GM21526 (cell line): ENCODE results near the gene KRT77.
"Not testable (repeated sequence)": the region's sequence is repeated elsewhere in the genome, so short reads cannot be mapped to it uniquely, and the experiment has no call there.

Experiments
- ATAC-seq: cut with Tn5 transposase; IDR thresholded peaks from one replicate; pipeline ENCODE4 v1.9.1; 2021; ENCODE audit warnings: moderate library complexity; ENCODE audit not compliant: unreplicated experiment, low FRiP score

The KRT77 gene

DNA sequence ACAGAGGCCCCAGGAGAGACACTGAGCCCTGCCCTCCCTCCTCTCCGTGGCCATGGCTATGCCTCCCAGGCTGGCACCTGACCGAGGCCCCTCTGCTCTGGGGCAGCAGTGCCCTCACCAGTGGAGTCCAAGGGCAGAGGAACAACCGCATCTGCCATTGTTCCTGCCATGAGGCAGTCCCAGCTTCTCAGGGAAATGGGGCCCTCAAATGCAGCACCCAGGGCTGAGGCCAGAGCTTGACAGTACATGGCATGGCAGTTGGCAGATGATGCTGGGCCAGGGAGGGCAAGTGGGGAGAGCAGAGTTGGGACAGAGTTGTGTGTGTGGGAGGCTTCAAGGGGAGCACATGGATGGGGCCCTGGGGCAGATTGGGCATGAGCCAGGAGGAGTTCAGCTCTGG is 21.1 kb upstream of the KRT77 start:
- ATAC-seq, result no peak

DNA sequence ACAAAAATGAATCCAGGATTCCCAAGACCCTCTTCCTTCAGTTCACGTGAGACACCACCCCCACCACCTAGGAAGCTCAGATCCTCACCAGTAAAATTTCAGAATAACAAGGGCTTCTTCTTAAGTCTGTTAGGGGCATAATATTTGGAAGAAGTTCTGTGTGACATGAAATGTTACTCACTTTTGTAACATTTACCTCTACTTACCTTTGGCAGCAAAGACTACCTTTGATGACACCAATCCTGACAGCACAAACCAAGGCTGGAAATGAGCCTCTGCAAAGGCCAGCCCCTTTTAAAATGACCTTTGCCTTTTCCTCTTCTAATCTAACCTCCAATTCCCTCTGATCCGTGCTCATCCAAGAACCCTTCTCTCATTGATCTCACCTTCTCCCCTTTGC is 19.4 kb upstream of the KRT77 start:
- no peak for ATAC-seq

GRCh38 chr12:52721838-52722470 is 18.6 kb upstream of the KRT77 start:
- ATAC-seq, result no peak

- no peak for ATAC-seq
Observed at GRCh38 chr12:52720365-52720886, 17.1 kb upstream of the KRT77 start.

DNA sequence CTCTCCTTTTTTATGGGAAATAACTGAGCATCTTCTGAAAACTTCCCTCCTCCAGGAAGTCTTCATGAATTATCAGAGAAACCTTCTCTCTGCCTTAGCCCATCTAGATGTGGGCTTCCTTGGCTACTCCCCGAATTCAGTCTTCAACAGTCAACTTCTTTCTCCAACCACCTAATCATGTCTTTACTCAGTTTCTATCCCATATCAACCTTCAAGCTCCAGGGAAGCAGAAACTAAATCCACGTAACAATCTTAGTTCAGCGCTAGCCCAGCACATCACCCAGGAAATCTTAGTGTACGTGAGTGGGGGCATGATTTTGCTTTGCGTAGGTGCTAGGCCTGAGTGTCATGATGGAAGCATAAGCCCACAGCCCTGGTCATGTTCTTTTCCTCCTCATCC is 12.7 kb upstream of the KRT77 start:
- no peak for ATAC-seq

DNA sequence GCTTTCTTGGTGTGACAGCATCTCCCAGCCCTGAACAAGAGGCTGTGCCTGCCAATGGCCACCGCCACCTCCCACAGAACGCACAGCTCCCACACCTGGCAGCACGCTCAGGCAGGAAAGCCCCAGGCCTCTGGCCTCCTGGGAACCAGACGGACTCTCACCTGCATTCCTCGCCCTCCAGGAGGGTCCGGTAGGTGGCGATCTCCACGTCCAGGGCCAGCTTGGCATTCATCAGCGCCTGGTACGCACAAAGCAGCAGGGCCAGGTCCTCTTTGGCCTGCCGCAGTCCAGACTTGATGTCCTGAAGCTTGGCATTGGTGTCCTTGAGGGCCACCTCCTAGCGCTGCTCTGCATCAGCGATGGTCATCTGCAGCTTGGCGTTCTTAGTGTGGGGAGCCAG is 12.1 kb upstream of the KRT77 start:
- ATAC-seq, result no peak

DNA sequence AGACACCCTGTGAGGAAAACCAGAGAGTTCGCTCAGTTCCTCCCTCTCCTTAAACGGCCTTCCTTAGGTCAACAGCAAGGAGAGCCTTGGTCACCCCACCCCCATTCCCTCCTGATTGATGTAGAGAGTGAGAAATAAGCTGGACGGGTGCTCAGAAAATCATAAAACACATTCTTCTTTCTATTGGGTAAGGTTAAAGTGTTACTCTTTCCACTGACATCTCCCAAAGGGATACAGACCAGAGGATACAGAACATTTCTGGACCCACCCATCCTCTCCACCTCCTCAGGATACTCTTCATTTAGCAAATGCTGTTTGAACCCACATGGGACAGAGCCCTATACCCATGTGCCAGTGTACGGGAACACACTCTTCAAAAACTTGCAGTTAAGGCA is 11.6 kb upstream of the KRT77 start:
- no peak for ATAC-seq

GRCh38 chr12:52713960-52714886 is 10.9 kb upstream of the KRT77 start:
- no peak for ATAC-seq

DNA sequence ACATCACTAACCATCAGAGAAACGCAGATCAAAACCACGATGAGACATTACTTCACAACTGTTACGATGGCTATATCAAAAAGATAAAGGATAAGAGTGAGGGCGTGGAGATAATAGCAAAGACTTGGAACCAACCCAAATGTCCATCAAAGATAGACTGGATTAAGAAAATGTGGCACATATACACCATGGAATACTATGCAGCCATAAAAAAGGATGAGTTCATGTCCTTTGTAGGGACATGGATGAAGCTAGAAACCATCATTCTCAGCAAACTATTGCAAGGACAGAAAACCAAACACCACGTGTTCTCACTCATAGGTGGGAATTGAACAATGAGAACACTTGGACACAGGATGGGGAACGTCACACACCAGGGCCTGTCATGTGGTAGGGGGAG is 8.8 kb upstream of the KRT77 start:
- ATAC-seq, result not testable (repeated sequence)

DNA sequence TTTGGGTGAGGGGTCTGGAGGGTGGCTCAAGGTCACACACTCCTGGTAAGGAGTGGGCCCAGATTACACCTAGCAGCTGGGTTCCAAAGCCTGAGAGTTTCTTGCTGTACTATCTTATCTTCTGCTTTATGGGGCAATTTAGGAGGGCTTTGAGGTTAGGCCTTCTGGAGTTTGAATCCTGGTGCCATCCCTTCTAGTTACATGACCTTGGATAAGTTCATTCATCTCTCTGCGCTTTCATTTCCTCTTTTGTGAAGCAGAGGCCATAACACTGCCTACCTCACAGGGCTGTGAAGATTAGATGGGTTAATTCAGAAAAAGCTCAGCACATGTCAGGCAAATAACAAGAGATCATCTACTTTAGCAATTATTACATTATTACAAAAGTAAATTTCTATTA is 7.4 kb upstream of the KRT77 start:
- ATAC-seq, result no peak

DNA sequence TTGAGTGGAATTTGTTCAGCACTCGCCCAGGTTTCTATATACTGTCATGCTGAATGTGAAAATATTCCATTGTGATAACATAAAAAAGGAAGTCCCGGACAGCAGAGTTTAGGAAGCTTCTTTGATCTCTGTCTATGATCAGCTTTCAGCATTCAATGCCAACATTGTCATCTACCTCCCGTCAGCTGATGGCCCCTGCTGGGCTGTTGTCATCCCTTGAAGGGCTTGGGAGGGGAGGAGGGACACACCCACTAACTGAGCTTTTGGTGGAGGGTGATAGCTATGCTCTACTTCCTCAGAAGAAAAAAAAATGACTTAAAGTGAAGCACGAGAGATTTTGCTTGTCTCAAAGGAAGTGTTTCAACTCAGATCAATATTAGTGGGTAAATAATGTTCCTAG is 4.7 kb upstream of the KRT77 start:
- ATAC-seq, result no peak

- ATAC-seq, result no peak
Observed at GRCh38 chr12:52704464-52704863, 1.1 kb upstream of the KRT77 start.

GRCh38 chr12:52703878-52704277 is 554 bp upstream of the KRT77 start:
- ATAC-seq, result no peak

- no peak for ATAC-seq
Observed at GRCh38 chr12:52702338-52702737, 986 bp downstream of the KRT77 start.

GRCh38 chr12:52701281-52701680 is 2.0 kb downstream of the KRT77 start:
- ATAC-seq, result no peak

DNA sequence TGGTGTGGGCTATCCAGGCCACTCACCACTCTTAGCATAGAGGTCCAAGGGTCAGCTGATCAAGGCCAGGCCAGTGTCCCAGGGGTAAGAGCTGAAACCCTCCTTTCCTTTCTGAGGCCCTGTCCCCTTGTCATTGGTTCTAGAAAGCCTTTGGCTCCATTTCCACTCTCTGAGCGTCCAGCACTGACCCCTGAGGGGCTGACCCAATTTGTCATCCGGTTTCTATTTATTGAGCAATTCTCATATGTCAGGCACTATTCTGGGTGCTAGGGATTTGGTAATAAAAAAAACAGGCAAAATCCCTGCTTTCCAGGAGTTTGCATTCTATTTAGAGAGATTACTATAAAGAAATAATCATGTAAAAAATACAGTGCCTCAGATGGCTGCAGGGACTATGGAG is 3.4 kb downstream of the KRT77 start:
- no peak for ATAC-seq

DNA sequence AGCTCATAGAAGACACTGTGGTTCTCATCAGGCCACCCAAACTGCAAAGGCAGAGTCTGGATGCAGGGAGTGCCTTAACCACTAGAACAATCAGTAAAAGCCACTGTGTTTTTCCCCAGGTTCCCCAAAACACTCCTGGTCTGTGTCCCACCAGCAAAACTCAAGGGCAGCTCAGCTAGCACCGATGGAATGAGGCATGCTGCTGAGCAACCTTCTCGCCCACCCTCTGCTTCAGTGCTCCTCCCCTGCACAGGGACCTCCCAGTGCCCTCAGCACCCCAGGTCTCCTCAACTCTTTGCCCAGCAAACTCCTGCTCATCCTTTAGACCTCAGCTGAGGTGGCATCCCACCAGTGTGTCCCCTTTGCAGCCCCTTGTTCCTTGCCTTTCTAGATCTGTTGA is 4.0 kb downstream of the KRT77 start:
- no peak for ATAC-seq

GRCh38 chr12:52698651-52699340 is 4.5 kb downstream of the KRT77 start:
- no peak for ATAC-seq

GRCh38 chr12:52697058-52697582 is 6.2 kb downstream of the KRT77 start:
- ATAC-seq, result no peak

DNA sequence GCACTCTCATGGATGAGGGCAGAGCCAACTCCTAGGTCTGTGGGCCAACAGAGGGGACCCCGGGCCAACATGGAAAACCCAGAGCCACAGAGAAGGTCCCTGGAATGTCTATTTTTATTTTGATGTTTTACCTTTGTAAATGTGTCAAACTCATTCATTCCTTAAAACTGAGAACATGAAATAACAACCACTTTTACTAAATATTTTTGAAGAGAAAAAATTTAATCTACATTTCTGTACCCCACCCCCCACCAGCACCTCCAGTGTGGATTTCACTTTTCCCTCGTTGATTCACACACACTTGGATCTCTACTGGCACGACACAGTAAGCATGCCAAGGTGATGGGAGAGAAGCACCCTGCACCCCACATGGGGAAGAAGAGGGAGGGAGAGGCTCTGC is 6.7 kb downstream of the KRT77 start:
- ATAC-seq, result no peak

DNA sequence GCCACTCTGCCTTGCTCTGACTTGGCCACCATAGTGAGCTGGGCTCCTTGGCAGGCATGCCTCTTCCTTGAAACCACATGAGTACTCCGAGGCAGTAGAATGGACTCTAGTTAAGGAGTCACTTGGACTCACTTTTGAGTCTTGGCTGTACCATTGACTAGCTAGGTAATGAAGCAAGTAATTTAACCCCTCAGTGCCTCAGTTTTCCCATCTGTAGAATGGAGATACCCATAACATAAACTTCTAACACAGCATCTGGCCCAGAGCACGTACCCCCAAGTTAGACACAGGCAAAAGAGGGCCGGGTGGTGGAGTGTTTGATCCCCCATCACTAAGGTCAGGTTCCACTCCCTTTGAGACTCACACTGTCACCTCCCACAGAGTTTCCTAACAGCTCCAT is 8.3 kb downstream of the KRT77 start:
- no peak for ATAC-seq
